HG02588 (cell line): ENCODE data around the gene BPIFA3.
"Not testable (repeated sequence)": the region's sequence is repeated elsewhere in the genome, so short reads cannot be mapped to it uniquely, and the experiment has no call there.

Experiments used
- ATAC-seq: cut with Tn5 transposase; IDR thresholded peaks from one replicate; pipeline ENCODE4 v1.9.1; 2021; ENCODE audit warnings: mild to moderate bottlenecking, moderate library complexity; ENCODE audit not compliant: unreplicated experiment

Gene BPIFA3

GRCh38 chr20:33217052-33217451 lies at the start of gene BPIFA3:
BPIFA3 (plus strand) TSS chr20:33217352; CDS start chr20:33217537, 185 bp downstream.
- ATAC-seq: no peak

- ATAC-seq: no peak
These were observed 49.3 kb upstream of the BPIFA3 start, which contains the start of gene BPIFA2 for GRCh38 chr20:33167859-33168258. BPIFA2 (plus strand) TSS chr20:33168159; CDS start chr20:33169146, 987 bp downstream.

DNA sequence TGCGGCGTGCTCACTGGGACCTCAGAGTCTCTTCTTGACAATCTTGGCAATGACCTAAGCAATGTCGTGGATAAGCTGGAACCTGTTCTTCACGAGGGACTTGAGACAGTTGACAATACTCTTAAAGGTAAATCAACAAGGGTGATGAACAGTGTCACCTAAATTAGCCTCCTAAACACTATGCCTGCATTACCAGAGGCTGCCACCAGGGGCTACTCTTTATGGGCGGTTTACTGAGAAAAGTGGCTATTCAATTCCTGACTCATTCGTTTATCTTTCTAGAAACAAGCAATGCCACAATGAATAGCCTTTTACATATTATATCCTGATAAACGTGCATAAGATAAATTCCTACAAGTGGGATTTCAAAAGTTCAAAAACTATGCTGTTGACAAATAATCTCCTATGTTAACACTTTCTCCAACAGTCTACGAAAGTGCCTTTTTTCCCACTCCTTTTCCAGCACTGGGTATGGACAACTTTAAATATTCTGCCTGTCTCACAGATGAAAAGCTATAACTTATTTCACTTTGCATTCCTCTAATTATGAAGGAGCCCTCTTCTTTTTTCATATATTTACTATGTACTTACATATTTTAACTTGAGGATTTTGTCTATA lies 47.9 kb upstream of the BPIFA3 start:
- no peak for ATAC-seq

- ATAC-seq: no peak
These were observed 44.4 kb upstream of the BPIFA3 start for GRCh38 chr20:33172781-33173180.

DNA sequence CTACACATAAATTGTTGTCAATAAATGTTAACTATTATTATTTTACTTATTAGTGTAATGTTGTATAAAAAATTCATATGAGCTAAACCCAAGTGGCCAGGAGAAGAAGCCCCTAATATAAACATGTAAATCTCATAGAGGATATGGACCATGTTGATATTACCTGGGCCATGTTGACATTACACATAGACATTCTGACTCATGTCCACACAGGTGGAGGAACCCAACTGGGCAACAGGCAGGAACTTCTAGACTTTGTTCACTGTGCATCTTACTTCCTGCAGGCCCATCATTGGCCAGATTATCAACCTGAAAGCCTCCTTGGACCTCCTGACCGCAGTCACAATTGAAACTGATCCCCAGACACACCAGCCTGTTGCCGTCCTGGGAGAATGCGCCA lies 42.0 kb upstream of the BPIFA3 start:
- ATAC-seq: no peak

DNA sequence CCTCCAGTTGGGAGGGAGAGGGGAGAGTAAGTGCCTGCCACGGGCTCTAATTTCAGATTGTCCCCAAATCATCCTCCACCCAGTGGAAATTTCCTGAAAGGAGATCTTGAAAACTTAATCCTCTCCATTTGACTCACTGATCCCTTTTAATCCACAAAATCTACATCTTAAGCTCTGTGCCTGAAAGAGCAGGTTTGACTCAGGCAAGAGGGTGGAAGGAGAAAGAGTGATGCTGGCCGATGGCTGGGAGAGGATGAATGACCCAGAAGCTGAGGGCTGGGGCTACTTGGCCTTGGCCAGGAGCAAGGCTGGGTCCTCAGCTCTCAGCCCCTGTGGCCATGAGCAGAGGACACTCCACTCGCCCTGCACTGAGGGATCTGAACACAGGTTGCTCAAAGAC lies 41.1 kb upstream of the BPIFA3 start:
- no peak for ATAC-seq

GRCh38 chr20:33177866-33178265 lies 39.3 kb upstream of the BPIFA3 start:
- ATAC-seq: no peak

- ATAC-seq: no peak
These were observed 38.4 kb upstream of the BPIFA3 start for GRCh38 chr20:33178726-33179125.

DNA sequence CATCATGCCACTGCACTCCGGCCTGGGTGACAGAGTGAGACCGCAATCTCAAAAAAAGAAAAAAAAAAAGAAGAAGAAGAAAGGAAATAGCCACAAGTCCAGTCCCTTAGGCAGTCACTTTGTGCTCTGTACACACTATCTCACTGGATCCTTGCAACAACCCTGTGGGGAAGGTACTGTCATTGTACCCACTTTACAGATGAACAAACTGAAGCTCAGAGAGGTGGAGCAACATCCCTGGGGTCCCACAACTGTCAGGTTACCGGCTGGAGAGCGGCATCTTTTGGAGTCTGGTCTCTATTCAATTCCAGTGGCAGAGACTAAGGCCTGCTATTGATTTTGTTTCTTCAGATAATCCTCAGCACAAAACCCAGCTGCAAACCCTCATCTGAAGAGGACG lies 37.0 kb upstream of the BPIFA3 start:
- no peak for ATAC-seq

DNA sequence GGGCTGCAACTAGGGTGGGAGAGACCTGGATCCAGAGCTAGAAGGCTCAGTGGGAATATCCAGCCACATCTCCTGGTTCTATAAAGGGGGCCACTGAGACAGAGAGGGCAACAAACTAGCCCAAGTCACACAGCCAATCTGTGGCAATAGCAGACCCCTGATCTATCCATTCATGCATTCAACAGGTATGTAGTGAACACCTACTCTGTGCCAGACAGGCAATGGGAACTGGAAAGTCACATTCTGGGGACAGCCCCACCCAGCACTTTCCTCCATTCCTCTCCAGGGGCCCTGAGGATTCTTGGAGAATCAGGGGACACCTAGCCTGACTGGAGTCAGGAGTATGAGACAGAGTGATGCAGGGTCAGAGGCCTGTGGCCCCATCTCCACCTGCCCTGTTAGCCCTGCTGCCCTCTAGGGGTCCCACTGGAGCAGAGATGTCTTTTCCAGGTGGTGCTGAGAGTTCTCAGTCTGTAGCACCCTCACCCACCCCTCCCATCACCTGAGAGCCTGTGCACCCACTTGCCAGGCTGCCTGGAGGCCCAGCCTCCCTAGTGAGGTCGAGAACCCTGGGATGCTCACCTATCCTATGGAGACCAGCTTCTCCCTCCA lies 35.6 kb upstream of the BPIFA3 start:
- ATAC-seq: no peak

GRCh38 chr20:33183312-33183711 lies 33.8 kb upstream of the BPIFA3 start:
- no peak for ATAC-seq

GRCh38 chr20:33185031-33185590 lies 32.0 kb upstream of the BPIFA3 start:
- not testable (repeated sequence) for ATAC-seq

DNA sequence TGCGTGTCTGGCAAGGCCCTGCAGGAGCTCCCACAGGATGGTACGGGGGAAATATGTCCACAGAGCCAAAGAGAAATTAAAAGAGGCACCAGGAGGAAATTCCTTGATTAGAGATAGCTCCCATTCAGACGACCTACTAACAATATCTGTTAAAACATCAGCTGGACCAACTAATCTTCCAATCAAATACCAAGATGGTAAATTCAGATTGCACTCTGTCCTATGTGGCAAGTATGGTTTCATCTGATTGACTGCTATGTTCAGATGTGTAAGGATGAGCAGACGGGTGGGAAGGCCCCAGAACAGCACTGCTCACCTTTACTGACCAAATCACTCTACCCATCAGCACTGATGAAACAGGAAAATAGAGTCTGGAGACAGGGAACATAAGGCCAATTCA lies 29.7 kb upstream of the BPIFA3 start:
- no peak for ATAC-seq

DNA sequence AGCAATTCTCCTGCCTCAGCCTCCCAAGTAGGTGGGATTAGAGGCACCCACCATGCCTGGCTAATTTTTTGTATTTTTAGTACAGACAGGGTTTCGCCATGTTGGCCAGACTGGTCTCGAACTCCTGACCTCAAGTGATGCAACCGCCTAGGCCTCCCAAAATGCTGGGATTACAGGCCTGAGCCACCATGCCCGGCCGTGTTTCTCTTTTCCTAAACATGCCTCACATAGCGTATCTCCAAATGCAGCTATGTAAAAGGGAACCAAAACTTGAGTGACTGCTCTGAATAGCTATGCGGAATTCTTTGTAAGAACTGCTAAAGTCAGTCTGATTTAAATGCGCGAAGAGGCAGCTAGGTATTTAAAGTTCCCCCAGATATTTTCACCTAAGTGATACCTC lies 28.7 kb upstream of the BPIFA3 start:
- ATAC-seq: no peak

DNA sequence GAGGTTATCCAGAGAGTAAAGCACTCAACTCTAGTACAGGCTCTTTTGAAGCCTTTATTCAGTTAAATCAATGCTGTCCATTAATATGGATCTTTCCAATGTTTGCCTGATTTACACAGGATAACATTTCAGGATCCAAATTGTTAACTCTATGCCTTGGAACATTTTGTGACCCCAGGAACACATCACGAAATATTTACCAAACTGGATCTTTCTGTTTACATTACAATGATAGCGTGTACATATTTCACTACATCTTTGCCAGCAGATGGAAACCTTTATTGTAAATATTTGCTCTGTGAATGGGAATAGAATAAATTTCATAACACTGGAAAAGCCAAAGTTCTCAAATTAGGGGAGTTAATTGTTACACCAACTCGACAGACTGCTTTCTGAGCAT lies 25.7 kb upstream of the BPIFA3 start:
- no peak for ATAC-seq

DNA sequence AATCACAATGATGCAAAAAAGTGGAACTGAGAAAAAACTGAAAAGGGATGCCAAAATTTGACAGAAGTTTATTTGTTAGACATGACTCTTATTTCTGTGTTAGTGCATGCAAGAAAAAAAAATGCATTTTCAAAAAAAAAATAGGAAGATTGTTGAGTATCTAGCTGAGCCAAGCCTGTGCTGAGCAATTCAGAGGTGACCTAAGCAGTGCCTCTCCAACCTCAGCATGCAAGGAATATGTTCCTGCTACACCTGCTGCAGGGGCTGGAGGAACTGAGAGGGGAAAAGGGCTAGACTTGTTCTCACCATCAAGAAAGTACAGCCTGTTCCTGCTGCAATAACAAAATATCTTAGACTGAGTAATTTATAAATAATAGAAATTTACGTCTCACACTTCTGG lies 25.2 kb upstream of the BPIFA3 start:
- no peak for ATAC-seq

DNA sequence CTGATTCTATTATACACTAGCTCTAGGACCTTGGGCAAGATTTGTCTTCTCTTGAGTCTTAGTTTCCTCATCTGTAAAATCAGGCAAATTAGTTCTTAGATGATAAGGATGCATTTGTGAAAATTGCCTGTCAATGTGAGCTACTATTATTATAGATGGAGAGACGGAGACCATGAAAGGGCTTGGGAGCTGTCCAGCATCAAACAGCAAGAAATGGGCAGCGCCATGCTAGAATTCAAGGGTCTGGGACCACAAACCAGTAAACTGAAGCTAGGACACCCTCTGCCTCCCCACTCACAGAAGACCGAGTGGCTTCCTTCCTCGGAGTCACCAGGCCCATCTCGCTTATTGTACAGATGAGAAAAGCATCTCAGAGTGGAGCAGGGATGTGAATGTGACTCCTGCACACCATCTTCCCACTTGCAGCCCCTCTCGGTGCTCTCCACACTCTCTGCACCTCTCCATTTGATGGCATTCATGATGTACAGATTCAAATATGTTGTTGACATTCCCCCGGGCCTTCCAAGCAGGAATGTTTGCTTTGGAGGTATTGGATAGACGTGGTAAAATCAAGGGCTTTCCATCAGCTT lies 24.1 kb upstream of the BPIFA3 start:
- no peak for ATAC-seq

DNA sequence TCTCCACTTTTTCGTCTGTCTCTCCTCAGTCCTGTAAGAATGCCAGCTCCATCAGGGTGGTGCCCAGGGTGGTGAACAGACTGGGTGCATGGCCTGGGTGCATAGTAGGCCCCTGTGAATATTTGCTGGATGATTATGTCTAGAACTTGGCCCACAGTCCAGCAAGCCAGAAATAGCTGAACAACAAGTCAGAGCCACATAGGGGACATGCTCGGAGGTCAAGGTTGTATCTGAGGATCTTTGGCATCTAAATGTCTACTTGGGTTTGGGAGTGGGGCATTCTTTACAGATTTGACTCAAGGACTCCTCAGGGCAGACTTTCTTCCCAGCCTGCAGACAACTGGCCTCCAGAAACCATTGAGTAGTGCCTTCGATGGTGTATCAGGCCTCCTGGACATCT lies 18.1 kb upstream of the BPIFA3 start:
- no peak for ATAC-seq

DNA sequence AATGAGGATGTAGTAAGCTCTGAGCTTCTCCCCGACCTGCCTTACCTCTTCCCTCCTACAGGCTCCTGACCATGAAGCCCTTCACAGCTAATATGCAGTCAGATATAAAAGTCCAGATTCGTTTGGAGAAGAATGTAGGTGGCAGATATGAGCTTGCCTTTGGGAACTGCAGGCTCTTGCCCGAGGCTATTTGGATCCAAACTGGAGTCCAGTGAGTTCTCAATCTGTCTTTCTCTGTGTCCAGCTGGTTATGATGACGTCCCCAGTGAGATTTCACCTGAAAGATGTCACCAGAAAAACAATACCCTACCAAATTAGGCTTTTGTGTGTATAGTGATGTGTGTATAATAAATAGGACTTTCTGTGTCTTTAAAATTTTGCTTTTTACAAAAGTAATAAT lies 14.7 kb upstream of the BPIFA3 start:
- no peak for ATAC-seq

DNA sequence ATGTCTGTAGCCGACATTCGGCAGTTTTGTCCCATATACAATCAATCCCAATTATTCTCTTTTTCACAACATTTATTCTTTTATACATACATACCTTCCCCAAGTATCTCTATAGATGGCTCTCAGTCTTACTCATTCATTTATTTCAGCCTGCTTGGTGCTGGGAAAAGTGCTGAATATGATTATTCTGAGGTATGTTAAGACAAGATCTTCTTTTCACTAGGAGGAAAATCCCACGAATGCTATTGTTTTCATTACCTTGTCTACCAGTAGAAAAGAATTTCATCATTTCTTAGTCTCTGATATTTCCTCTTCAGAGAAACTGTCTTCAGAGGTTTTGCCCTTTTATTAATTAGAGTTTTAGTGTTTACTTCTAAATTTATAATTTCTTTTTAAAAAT lies 13.7 kb upstream of the BPIFA3 start:
- ATAC-seq: no peak

DNA sequence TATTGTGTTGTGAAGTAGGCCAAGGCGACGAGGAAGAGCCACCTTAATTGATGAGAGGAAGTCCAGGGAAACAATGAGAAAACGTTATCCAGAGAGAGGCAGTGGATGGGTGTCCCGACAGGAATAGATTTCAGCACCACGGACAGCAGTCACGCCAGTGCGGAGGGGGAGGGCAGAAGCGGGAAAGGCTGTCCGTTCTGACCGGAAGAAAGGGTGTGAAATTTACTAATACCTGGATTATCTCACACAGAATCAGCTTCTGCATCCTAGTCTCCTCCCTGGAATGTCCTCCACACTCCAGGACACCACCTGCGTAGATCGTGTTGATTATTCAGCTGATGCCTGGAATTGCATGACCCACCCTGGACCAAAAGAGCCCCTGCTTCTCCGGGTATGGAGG lies 7.4 kb upstream of the BPIFA3 start:
- no peak for ATAC-seq

DNA sequence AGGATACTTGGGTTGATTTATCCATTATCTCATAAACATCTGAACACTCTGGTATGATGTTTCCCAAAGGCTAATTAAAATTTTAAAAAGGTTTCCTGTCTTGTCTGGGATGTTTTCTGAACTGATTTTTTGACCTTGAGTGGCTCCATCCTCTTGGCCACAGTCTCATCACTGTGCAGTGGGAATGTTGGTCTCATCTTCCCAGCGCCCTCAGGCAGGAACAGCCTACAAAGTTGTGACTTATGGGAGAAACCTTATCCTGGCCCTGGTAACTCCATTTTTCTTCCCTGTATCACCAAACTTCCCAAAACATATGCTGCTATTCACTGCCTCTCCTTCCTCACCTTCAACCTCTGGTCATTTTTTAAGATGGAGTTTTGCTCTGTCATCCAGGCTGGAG lies 6.8 kb upstream of the BPIFA3 start:
- ATAC-seq: no peak
